Measurements from ENCODE around the gene SND1.

DNA sequence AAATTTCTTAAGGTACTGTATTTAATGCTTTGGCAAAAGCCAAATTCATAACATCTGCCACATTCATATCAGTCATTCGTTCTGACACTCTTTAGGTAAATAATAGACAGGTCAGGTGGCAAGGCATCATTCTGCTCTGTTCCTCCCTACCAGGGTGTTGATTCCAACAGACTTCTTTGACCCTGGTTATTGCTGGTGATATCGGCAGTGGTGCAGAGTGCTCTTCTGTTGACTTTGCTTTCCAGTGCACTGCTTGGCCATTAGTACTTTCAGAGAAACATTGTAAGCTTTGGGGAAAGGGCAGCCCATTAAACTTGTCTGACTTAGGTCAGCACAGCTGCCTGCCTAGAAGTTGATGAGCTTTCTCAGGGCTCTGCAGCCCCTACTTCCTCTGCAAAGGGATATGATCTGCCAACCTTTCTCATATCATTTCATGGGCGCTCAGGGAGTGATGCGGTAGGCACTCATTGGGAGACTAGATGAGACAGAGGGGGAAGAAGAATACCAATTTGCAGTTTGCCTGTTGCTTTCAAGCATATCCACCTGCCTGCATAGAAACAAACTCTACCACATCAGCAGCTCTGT is 240.0 kb downstream of the SND1 start:
- TF ChIP-seq, protein P1, sequence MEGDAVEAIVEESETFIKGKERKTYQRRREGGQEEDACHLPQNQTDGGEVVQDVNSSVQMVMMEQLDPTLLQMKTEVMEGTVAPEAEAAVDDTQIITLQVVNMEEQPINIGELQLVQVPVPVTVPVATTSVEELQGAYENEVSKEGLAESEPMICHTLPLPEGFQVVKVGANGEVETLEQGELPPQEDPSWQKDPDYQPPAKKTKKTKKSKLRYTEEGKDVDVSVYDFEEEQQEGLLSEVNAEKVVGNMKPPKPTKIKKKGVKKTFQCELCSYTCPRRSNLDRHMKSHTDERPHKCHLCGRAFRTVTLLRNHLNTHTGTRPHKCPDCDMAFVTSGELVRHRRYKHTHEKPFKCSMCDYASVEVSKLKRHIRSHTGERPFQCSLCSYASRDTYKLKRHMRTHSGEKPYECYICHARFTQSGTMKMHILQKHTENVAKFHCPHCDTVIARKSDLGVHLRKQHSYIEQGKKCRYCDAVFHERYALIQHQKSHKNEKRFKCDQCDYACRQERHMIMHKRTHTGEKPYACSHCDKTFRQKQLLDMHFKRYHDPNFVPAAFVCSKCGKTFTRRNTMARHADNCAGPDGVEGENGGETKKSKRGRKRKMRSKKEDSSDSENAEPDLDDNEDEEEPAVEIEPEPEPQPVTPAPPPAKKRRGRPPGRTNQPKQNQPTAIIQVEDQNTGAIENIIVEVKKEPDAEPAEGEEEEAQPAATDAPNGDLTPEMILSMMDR (conservative IDR thresholded peaks at IDR 0.05; ENCODE audit: low read depth, low read length) = no peak
- no peak for TF ChIP-seq EZH2 (IDR thresholded peaks at IDR 0.05; ENCODE audit: low read length, unreplicated experiment)
- TF ChIP-seq EZH2phosphoT487 (IDR thresholded peaks at IDR 0.05; ENCODE audit: borderline replicate concordance, low read length) = no peak

Measured in PC-3 (cell line).